DOHH2 (cell line): ENCODE measurements around the gene STAG1.

Experiments used
- CTCF ChIP-seq: fragments of 200-600 bp; sonication (generic); IDR thresholded peaks from one replicate; pipeline ENCODE4 v1.5.1; 2014; ENCODE audit warnings: antibody characterized with exemption, mild to moderate bottlenecking, low read depth, low read length; ENCODE audit not compliant: poor library complexity, severe bottlenecking
- EZH2phosphoT487 ChIP-seq: fragments of 200-600 bp; sonication (generic); IDR thresholded peaks from 2 replicates; pipeline ENCODE4 v1.6.1; 2017; ENCODE audit warnings: borderline replicate concordance, mild to moderate bottlenecking, antibody characterized with exemption, low read length, moderate library complexity, mixed read lengths

DNA sequence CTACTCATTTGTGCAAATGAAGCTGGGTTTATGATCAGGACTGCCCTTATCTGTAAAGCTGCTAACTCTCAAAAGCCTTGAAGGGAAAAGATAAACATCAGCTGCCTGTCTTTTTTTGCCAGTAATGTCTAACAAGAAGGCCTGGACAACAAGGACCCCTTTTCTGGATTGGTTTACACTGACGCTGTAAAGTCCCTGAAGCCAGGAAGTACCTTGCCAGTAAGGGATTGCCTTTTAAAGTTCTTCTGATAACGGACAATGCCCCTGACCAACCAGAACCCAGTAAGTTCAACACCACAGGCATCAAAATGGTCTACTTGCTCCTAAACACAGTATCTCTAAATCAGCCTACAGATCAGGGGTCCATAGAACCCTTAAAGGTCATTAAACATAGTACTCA is 324.0 kb downstream of the STAG1 start:
- TF ChIP-seq CTCF (no peak), EZH2phosphoT487 (no peak)
